Activated CD4-positive, alpha-beta memory T cell treated with anti-CD3 and anti-CD28 coated beads for 36 hours (primary cell): ENCODE data around the gene OVCA2. TPM values are rescaled to one million over a fixed set of nuclear protein-coding genes. Genes with fewer than 3 reads are reported as not detected.
A peak's percentile ranks its signal among the peaks of the same experiment; 100 is the strongest.

Experiments
- CTCF ChIA-PET: fragments of 350-600 bp; sonication (Branson Sonifier 250); formaldehyde crosslinking; loops from one replicate; lab custom pipeline; 2021; ENCODE audit warnings: antibody characterized with exemption, inconsistent platforms; lab: Charles Lee
- POLR2A ChIA-PET: fragments of 350-600 bp; sonication (Branson Sonifier 250); formaldehyde crosslinking; loops from one replicate; lab custom pipeline; 2021; ENCODE audit warnings: antibody characterized with exemption; lab: Charles Lee
- DNase-seq: peaks from one replicate; pipeline ENCODE4 v3.0.0-alpha.2; 2020
- H3K27ac Mint-ChIP-seq: one replicate; pipeline ENCODE4 v1.8.0; 2021; ENCODE audit warnings: mixed read lengths
- H3K27me3 Mint-ChIP-seq: one replicate; pipeline ENCODE4 v1.8.0; 2021; ENCODE audit warnings: mixed read lengths
- H3K36me3 Mint-ChIP-seq: one replicate; pipeline ENCODE4 v1.8.0; 2021; ENCODE audit warnings: mixed read lengths
- H3K4me1 Mint-ChIP-seq: one replicate; pipeline ENCODE4 v1.8.0; 2021; ENCODE audit warnings: low read depth, mixed read lengths
- H3K4me3 Mint-ChIP-seq: one replicate; pipeline ENCODE4 v1.8.0; 2021; ENCODE audit warnings: mild to moderate bottlenecking, mixed read lengths
- H3K9me3 Mint-ChIP-seq: one replicate; pipeline ENCODE4 v1.8.0; 2021; ENCODE audit warnings: mixed read lengths
- intact Hi-C: fragments of 100-400 bp; cut with micrococcal nuclease; formaldehyde crosslinking; loops from one replicate; pipeline ENCODE4 v1.15.1; 2023
- total RNA-seq, 2 experiments: library from RNA; stranded (reverse); gene quantifications; one replicate each; pipeline ENCODE4 v1.2.3, GENCODE V29; 2021

The OVCA2 gene
- total RNA-seq, 2 experiments from 2014 or later, result 31.7 to 34.8 TPM

GRCh38 chr17:2051061-2051932 is 9.5 kb downstream of the OVCA2 start:
- Mint-ChIP-seq H3K4me1 (peaks cover 19% of the 10 kb centered on the region), H3K27ac (no peak overlapping the region), H3K36me3 (no peaks in the 10 kb centered on the region), H3K27me3 (peaks cover 7% of the 10 kb centered on the region), H3K4me3 (peak overlapping the region; percentile 43), H3K9me3 (no peaks in the 10 kb centered on the region)
- ChIA-PET POLR2A (no interaction called here), CTCF (interaction anchor here (1.1 to 1.7 kb wide), 2 partner anchors 170 to 194 kb away, joined by 3 to 10 read pairs; no protein-coding TSS in a partner anchor)
- DNase-seq, result no peak
- intact Hi-C loops, result loop anchor here (5.0 kb wide), 4 partner anchors 36 to 351 kb away; partner anchors contain the start of genes MNT, SGSM2, SMG6 and SRR

GRCh38 chr17:2051933-2052559 is 10.2 kb downstream of the OVCA2 start:
- peaks cover 19% of the 10 kb centered on the region for H3K4me1 Mint-ChIP-seq
- ChIA-PET CTCF (interaction anchor here (1.1 to 1.7 kb wide), 2 partner anchors 171 to 193 kb away, joined by 3 to 10 read pairs; no protein-coding TSS in a partner anchor), POLR2A (interaction anchor here (0.8 kb wide), 1 partner anchor 202 kb away, joined by 3 read pairs; no protein-coding TSS in a partner anchor)
- peaks cover 7% of the 10 kb centered on the region for H3K27me3 Mint-ChIP-seq
- no peaks in the 10 kb centered on the region for H3K36me3 Mint-ChIP-seq
- intact Hi-C loops, result loop anchor here (5.0 kb wide), 4 partner anchors 35 to 350 kb away; partner anchors contain the start of genes MNT, SGSM2, SMG6 and SRR
- no peaks in the 10 kb centered on the region for H3K9me3 Mint-ChIP-seq
- DNase-seq, result no peak
- H3K27ac Mint-ChIP-seq, result no peak overlapping the region
- no peak overlapping the region for H3K4me3 Mint-ChIP-seq

- peaks cover 21% of the 10 kb centered on the region for H3K4me1 Mint-ChIP-seq
- peaks cover 3% of the 10 kb centered on the region for H3K36me3 Mint-ChIP-seq
- H3K27ac Mint-ChIP-seq, result no peak overlapping the region
- H3K4me3 Mint-ChIP-seq, result peak overlapping the region; percentile 68
- ChIA-PET CTCF (interaction anchor here (0.6 to 8.5 kb wide), 29 partner anchors 14 to 348 kb away, joined by 3 to 288 read pairs (median 5); partner anchors contain the start of genes SMG6, SRR and TSR1), POLR2A (interaction anchor here (0.7 to 5.3 kb wide), 8 partner anchors 15 to 348 kb away, joined by 3 to 41 read pairs (median 4); no protein-coding TSS in a partner anchor)
- H3K9me3 Mint-ChIP-seq, result no peaks in the 10 kb centered on the region
- peak; percentile 85 for DNase-seq
- intact Hi-C loops, result loop anchor here (1.0 to 5.0 kb wide), 6 partner anchors 34 to 349 kb away; partner anchors contain the start of genes MNT, SGSM2, SMG6 and SRR
- H3K27me3 Mint-ChIP-seq, result peaks cover 10% of the 10 kb centered on the region
These were observed 11.8 kb downstream of the OVCA2 start for GRCh38 chr17:2053380-2054261.

- ChIA-PET CTCF (interaction anchor here (0.6 to 8.5 kb wide), 49 partner anchors 11 to 337 kb away, joined by 3 to 288 read pairs (median 4); partner anchors contain the start of genes RTN4RL1, SMG6, SRR and TSR1), POLR2A (interaction anchor here (0.6 to 5.3 kb wide), 14 partner anchors 11 to 347 kb away, joined by 3 to 41 read pairs (median 4); no protein-coding TSS in a partner anchor)
- no peak for DNase-seq
- H3K27me3 Mint-ChIP-seq, result peaks cover 10% of the 10 kb centered on the region
- peak overlapping the region; percentile 68 for H3K4me3 Mint-ChIP-seq
- H3K4me1 Mint-ChIP-seq, result peaks cover 15% of the 10 kb centered on the region
- intact Hi-C loops, result loop anchor here (1.0 to 5.0 kb wide), 6 partner anchors 33 to 348 kb away; partner anchors contain the start of genes MNT, SGSM2, SMG6 and SRR
- peaks cover 3% of the 10 kb centered on the region for H3K36me3 Mint-ChIP-seq
- H3K9me3 Mint-ChIP-seq, result no peaks in the 10 kb centered on the region
- H3K27ac Mint-ChIP-seq, result peak overlapping the region; percentile 18
These were observed 12.4 kb downstream of the OVCA2 start for GRCh38 chr17:2054262-2054511.

GRCh38 chr17:2054512-2055291 is 12.9 kb downstream of the OVCA2 start, which contains the start of gene HIC1:
TSS of gene HIC1 (plus strand) at chr17:2055103. CDS start at chr17:2056691, 1,588 bp downstream.
- Mint-ChIP-seq H3K4me3 (peak within 1 kb of the TSS; percentile 68), H3K36me3 (peaks cover 8% of the 10 kb centered on the region), H3K9me3 (no peaks in the 10 kb centered on the region), H3K4me1 (peaks cover 16% of the 10 kb centered on the region), H3K27me3 (peaks cover 12% of the 10 kb centered on the region), H3K27ac (peak within 1 kb of the TSS; percentile 33)
- ChIA-PET CTCF (interaction anchor here (0.6 to 8.5 kb wide), 56 partner anchors 11 to 361 kb away, joined by 3 to 288 read pairs (median 4); partner anchors contain the start of genes RTN4RL1, SMG6, SRR and TSR1), POLR2A (interaction anchor here (0.6 to 5.3 kb wide), 19 partner anchors 10 to 338 kb away, joined by 3 to 41 read pairs (median 4); partner anchors contain the start of genes SRR and TSR1)
- DNase-seq, result peak; percentile 87
- intact Hi-C loops, result loop anchor here (1.0 to 5.0 kb wide), 7 partner anchors 33 to 348 kb away; partner anchors contain the start of genes MNT, SGSM2, SMG6 and SRR

- peak; percentile 64 for DNase-seq
- H3K36me3 Mint-ChIP-seq, result peaks cover 13% of the 10 kb centered on the region
- no peak overlapping the region for H3K27ac Mint-ChIP-seq
- peaks cover 17% of the 10 kb centered on the region for H3K4me1 Mint-ChIP-seq
- peaks cover 12% of the 10 kb centered on the region for H3K27me3 Mint-ChIP-seq
- H3K9me3 Mint-ChIP-seq, result no peaks in the 10 kb centered on the region
- POLR2A ChIA-PET, result interaction anchor here (1.1 to 5.3 kb wide), 12 partner anchors 9 to 339 kb away, joined by 3 to 41 read pairs (median 7); partner anchors contain the start of genes SRR and TSR1
- peak overlapping the region; percentile 66 for H3K4me3 Mint-ChIP-seq
- CTCF ChIA-PET, result interaction anchor here (0.6 to 8.5 kb wide), 40 partner anchors 12 to 360 kb away, joined by 3 to 288 read pairs (median 4); partner anchors contain the start of genes RTN4RL1, SMG6, SRR and TSR1
- intact Hi-C loops, result loop anchor here (5.0 kb wide), 1 partner anchor 297 kb away; no protein-coding TSS in a partner anchor
These were observed 13.7 kb downstream of the OVCA2 start for GRCh38 chr17:2055292-2056205.

GRCh38 chr17:2056206-2057174 is 14.7 kb downstream of the OVCA2 start:
- Mint-ChIP-seq H3K27ac (peak overlapping the region; percentile 56), H3K9me3 (no peaks in the 10 kb centered on the region), H3K4me3 (peak overlapping the region; percentile 70), H3K4me1 (peaks cover 17% of the 10 kb centered on the region), H3K27me3 (peaks cover 11% of the 10 kb centered on the region), H3K36me3 (peaks cover 21% of the 10 kb centered on the region)
- peak; percentile 71 for DNase-seq
- POLR2A ChIA-PET, result interaction anchor here (0.8 to 5.3 kb wide), 12 partner anchors 8 to 280 kb away, joined by 3 to 41 read pairs (median 4); partner anchors contain the start of gene TSR1
- intact Hi-C loops, result loop anchor here (5.0 kb wide), 1 partner anchor 296 kb away; no protein-coding TSS in a partner anchor
- CTCF ChIA-PET, result interaction anchor here (0.6 to 8.5 kb wide), 24 partner anchors 11 to 407 kb away, joined by 3 to 288 read pairs (median 4); partner anchors contain the start of genes RILP and TSR1

- Mint-ChIP-seq H3K4me1 (peaks cover 14% of the 10 kb centered on the region), H3K4me3 (no peak overlapping the region), H3K36me3 (peaks cover 24% of the 10 kb centered on the region), H3K27ac (no peak overlapping the region), H3K9me3 (no peaks in the 10 kb centered on the region), H3K27me3 (peaks cover 5% of the 10 kb centered on the region)
- POLR2A ChIA-PET, result interaction anchor here (0.8 to 5.3 kb wide), 10 partner anchors 8 to 279 kb away, joined by 3 to 41 read pairs (median 4); no protein-coding TSS in a partner anchor
- intact Hi-C loops, result loop anchor here (5.0 kb wide), 1 partner anchor 295 kb away; no protein-coding TSS in a partner anchor
- no peak for DNase-seq
- CTCF ChIA-PET, result interaction anchor here (0.7 to 8.5 kb wide), 25 partner anchors 11 to 408 kb away, joined by 3 to 288 read pairs (median 4); partner anchors contain the start of gene RILP
These were observed 15.4 kb downstream of the OVCA2 start for GRCh38 chr17:2057175-2057759.
